Caco-2 (cell line): ENCODE data around the gene FOXN3. TPM values are rescaled to one million over a fixed set of nuclear protein-coding genes. Genes with fewer than 3 reads are reported as not detected.

ENCODE experiments used
- BruUV-seq: library from RNA; stranded (reverse); fragments of 400-500 nt; replicated peaks from 2 replicates; lab custom pipeline; 2021; lab: Mats Ljungman, UMichigan
- CTCF ChIA-PET: fragments of 300-600 bp; sonication (Branson Sonifier 250); formaldehyde crosslinking; loops from one replicate; lab custom pipeline; 2022; ENCODE audit warnings: antibody characterized with exemption; lab: Charles Lee
- POLR2A ChIA-PET: fragments of 300-600 bp; sonication (Branson Sonifier 250); formaldehyde crosslinking; loops from one replicate; lab custom pipeline; 2022; ENCODE audit warnings: antibody characterized with exemption; lab: Charles Lee
- DNase-seq, 2 experiments: peaks; one replicate each; pipeline versions ENCODE4 v3.0.0 to v3.0.0-alpha.2; 2020 to 2022
- H3K27me3 ChIP-seq: replicated peaks from 2 replicates; pipeline ENCODE4 v1.6.0; 2011; ENCODE audit warnings: low read length; ENCODE audit not compliant: control insufficient read depth, insufficient read depth
- H3K36me3 ChIP-seq: 2 replicates; pipeline ENCODE4 v1.5.1; 2011; ENCODE audit warnings: low read length; ENCODE audit not compliant: control insufficient read depth, insufficient read depth
- H3K4me1 ChIP-seq: fragments of 250-450 bp; sonication (Bioruptor Pico); 2 replicates; pipeline ENCODE4 v1.5.1; 2020; ENCODE audit warnings: mild to moderate bottlenecking
- H3K4me3 ChIP-seq: 2 replicates; pipeline ENCODE4 v1.5.1; 2011; ENCODE audit warnings: low read depth, mild to moderate bottlenecking, control low read depth, low read length
- H3K9me3 ChIP-seq: fragments of 250-450 bp; sonication (Bioruptor Pico); 2 replicates; pipeline ENCODE4 v1.5.1; 2020; ENCODE audit warnings: mild to moderate bottlenecking, moderate library complexity
- H3K27ac Mint-ChIP-seq: one replicate; pipeline ENCODE4 v1.8.0; 2022; ENCODE audit warnings: mixed read lengths; ENCODE audit not compliant: unreplicated experiment
- H3K27me3 Mint-ChIP-seq: one replicate; pipeline ENCODE4 v1.8.0; 2022; ENCODE audit warnings: mixed read lengths; ENCODE audit not compliant: insufficient read depth, unreplicated experiment
- H3K36me3 Mint-ChIP-seq: one replicate; pipeline ENCODE4 v1.8.0; 2022; ENCODE audit warnings: mild to moderate bottlenecking, mixed read lengths; ENCODE audit not compliant: insufficient read depth, unreplicated experiment
- H3K4me1 Mint-ChIP-seq: one replicate; pipeline ENCODE4 v1.8.0; 2022; ENCODE audit warnings: low read depth, mixed read lengths; ENCODE audit not compliant: unreplicated experiment
- H3K4me3 Mint-ChIP-seq: one replicate; pipeline ENCODE4 v1.8.0; 2022; ENCODE audit warnings: mild to moderate bottlenecking, moderate library complexity, mixed read lengths; ENCODE audit not compliant: unreplicated experiment
- H3K9me3 Mint-ChIP-seq: one replicate; pipeline ENCODE4 v1.8.0; 2022; ENCODE audit warnings: mixed read lengths; ENCODE audit not compliant: unreplicated experiment
- intact Hi-C: fragments of 100-400 bp; cut with micrococcal nuclease; formaldehyde crosslinking; loops from one replicate; pipeline ENCODE4 v1.10.0; 2022; ENCODE audit not compliant: unreplicated experiment
- total RNA-seq: library from RNA; stranded (reverse); gene quantifications from 2 replicates; pipeline ENCODE4 v1.2.3, GENCODE V29; 2022
- TF ChIP-seq, protein P1 (sequence below), 2 experiments: fragments of 200-600 bp in 1 of 2; IDR thresholded peaks; 1 replicate in 1 of 2; 2 replicates in 1 of 2; pipeline versions ENCODE4 v1.5.1 to v1.8.0; 2011 to 2022; ENCODE audit warnings: antibody characterized with exemption in 1 of 2, control low read depth in 1 of 2, inconsistent platforms in 1 of 2, low read depth in 1 of 2, low read length in 1 of 2, mild to moderate bottlenecking in 1 of 2, moderate library complexity in 1 of 2; ENCODE audit not compliant: insufficient read depth in 1 of 2, severe bottlenecking in 1 of 2, unreplicated experiment in 1 of 2

FOXN3 gene
- total RNA-seq, 1 experiment from 2014 or later: 20.6 TPM

- no TSS peak for BruUV-seq
- H3K27me3 ChIP-seq: no peaks in the 10 kb centered on the region
- ChIA-PET CTCF (no interaction called here), POLR2A (no interaction called here)
- no peaks in the 10 kb centered on the region; the same call in 1 of the 2 replicates for H3K9me3 ChIP-seq
- TF ChIP-seq, protein P1, sequence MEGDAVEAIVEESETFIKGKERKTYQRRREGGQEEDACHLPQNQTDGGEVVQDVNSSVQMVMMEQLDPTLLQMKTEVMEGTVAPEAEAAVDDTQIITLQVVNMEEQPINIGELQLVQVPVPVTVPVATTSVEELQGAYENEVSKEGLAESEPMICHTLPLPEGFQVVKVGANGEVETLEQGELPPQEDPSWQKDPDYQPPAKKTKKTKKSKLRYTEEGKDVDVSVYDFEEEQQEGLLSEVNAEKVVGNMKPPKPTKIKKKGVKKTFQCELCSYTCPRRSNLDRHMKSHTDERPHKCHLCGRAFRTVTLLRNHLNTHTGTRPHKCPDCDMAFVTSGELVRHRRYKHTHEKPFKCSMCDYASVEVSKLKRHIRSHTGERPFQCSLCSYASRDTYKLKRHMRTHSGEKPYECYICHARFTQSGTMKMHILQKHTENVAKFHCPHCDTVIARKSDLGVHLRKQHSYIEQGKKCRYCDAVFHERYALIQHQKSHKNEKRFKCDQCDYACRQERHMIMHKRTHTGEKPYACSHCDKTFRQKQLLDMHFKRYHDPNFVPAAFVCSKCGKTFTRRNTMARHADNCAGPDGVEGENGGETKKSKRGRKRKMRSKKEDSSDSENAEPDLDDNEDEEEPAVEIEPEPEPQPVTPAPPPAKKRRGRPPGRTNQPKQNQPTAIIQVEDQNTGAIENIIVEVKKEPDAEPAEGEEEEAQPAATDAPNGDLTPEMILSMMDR (IDR thresholded peaks at IDR 0.05; ENCODE audit: insufficient read depth in 1 of 2, low read depth in 1 of 2, low read length in 1 of 2, severe bottlenecking in 1 of 2, unreplicated experiment in 1 of 2): no peak
- Mint-ChIP-seq H3K27ac (no peak overlapping the region), H3K36me3 (peaks cover 8% of the 10 kb centered on the region), H3K27me3 (no peaks in the 10 kb centered on the region), H3K4me1 (no peaks in the 10 kb centered on the region), H3K4me3 (no peak overlapping the region), H3K9me3 (no peaks in the 10 kb centered on the region)
- DNase-seq: no peak
- intact Hi-C loops: no loop called here
- no peak overlapping the region for H3K4me3 ChIP-seq
- no peaks in the 10 kb centered on the region for H3K36me3 ChIP-seq
- no peaks in the 10 kb centered on the region for H3K4me1 ChIP-seq
Observed at GRCh38 chr14:89312932-89313331, 104.1 kb downstream of the FOXN3 start.

- no peaks in the 10 kb centered on the region for H3K27me3 Mint-ChIP-seq
- no TSS peak for BruUV-seq
- no peaks in the 10 kb centered on the region for H3K4me1 ChIP-seq
- no peak overlapping the region for H3K27ac Mint-ChIP-seq
- H3K4me1 Mint-ChIP-seq: no peaks in the 10 kb centered on the region
- no peaks in the 10 kb centered on the region for H3K27me3 ChIP-seq
- peaks cover 3% of the 10 kb centered on the region for H3K36me3 Mint-ChIP-seq
- no peaks in the 10 kb centered on the region; the same call in 1 of the 2 replicates for H3K9me3 ChIP-seq
- H3K9me3 Mint-ChIP-seq: no peaks in the 10 kb centered on the region
- intact Hi-C loops: no loop called here
- no peak for DNase-seq
- POLR2A ChIA-PET: no interaction called here
- CTCF ChIA-PET: no interaction called here
- H3K36me3 ChIP-seq: no peaks in the 10 kb centered on the region
- H3K4me3 ChIP-seq: no peak overlapping the region
- TF ChIP-seq, protein P1 (IDR thresholded peaks at IDR 0.05; ENCODE audit: insufficient read depth in 1 of 2, low read depth in 1 of 2, low read length in 1 of 2, severe bottlenecking in 1 of 2, unreplicated experiment in 1 of 2): no peak
- no peak overlapping the region for H3K4me3 Mint-ChIP-seq
Observed at GRCh38 chr14:89310211-89310610, 106.8 kb downstream of the FOXN3 start.

DNA sequence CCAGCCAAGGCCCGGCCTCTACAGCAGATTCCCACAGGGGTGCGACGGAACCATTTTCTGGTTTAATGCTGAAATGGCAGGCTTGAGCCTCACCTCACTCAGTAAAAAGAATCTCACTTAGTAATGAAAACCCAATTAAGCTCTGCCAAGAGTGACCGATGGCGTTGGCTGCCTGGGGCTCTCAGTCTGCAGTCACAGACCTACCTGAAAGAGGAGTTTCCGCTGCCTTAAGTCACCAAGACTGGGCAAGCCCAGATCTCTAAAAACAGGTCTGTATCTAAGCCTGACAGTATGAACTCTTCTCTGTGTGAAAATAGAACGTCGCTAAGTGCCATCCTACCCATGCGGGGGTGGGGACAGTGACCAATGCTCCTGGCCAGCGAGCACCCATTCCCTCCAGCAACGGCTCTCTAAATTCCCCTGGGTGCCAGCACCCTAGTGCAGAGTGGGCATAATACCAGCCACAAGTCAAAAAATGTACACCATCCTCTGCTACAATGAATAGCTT is 107.3 kb downstream of the FOXN3 start:
- H3K4me1 Mint-ChIP-seq: no peaks in the 10 kb centered on the region
- ChIA-PET POLR2A (no interaction called here), CTCF (no interaction called here)
- no peak overlapping the region for H3K4me3 Mint-ChIP-seq
- H3K36me3 Mint-ChIP-seq: no peaks in the 10 kb centered on the region
- Histone ChIP-seq H3K36me3 (no peaks in the 10 kb centered on the region), H3K9me3 (no peaks in the 10 kb centered on the region; the same call in 1 of the 2 replicates), H3K4me3 (no peak overlapping the region), H3K27me3 (no peaks in the 10 kb centered on the region), H3K4me1 (no peaks in the 10 kb centered on the region)
- BruUV-seq: no TSS peak
- intact Hi-C loops: no loop called here
- H3K27ac Mint-ChIP-seq: no peak overlapping the region
- TF ChIP-seq, protein P1 (IDR thresholded peaks at IDR 0.05; ENCODE audit: insufficient read depth in 1 of 2, low read depth in 1 of 2, low read length in 1 of 2, severe bottlenecking in 1 of 2, unreplicated experiment in 1 of 2): no peak
- no peaks in the 10 kb centered on the region for H3K9me3 Mint-ChIP-seq
- no peaks in the 10 kb centered on the region for H3K27me3 Mint-ChIP-seq
- DNase-seq: no peak
